HFF-Myc (cell line): Measurements from ENCODE around the gene STK11IP.

Source experiments
- DNase-seq: peaks from one replicate; pipeline ENCODE4 v3.0.0-alpha.2; 2011; ENCODE audit warnings: low read depth; ENCODE audit errors: extremely low read depth
- H3K4me3 ChIP-seq: replicated peaks from 2 replicates; pipeline ENCODE4 v1.5.1; 2011; ENCODE audit warnings: low read depth, mild to moderate bottlenecking, control low read depth, low read length
- CTCF ChIP-seq: IDR thresholded peaks from 2 replicates; pipeline ENCODE4 v1.5.1; 2012; ENCODE audit warnings: mild to moderate bottlenecking, low read depth, low read length, control low read depth; ENCODE audit errors: missing control alignments

Gene STK11IP

DNA sequence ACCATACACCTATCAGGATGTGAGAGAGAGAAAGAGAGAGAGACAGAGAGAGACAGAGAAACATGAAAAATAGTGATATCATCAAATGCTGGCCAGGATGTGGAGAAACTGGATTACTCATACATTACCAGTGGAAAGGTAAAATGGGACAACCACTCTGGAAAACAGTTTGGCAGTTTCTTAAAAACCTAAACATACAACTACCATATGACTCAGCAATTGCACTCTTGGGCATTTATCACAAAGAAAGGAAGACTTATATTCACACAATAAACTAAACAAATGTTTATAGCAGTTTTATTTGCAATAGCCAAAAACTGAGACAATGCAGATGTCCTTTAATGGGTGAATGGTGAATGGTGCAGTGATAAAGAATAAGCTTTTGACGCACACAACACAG lies 58.9 kb downstream of the STK11IP start:
- DNase-seq, result no peak
- no peak for TF ChIP-seq CTCF
- no peak overlapping the region for H3K4me3 ChIP-seq

GRCh38 chr2:219658196-219658846 lies 60.7 kb downstream of the STK11IP start:
- no peak for TF ChIP-seq CTCF
- no peak overlapping the region for H3K4me3 ChIP-seq
- DNase-seq, result no peak

- no peak for DNase-seq
- no peak for TF ChIP-seq CTCF
- no peak overlapping the region for H3K4me3 ChIP-seq
These were observed 61.2 kb downstream of the STK11IP start for GRCh38 chr2:219658874-219659273.

GRCh38 chr2:219661197-219661954 lies 63.7 kb downstream of the STK11IP start:
- no peak for TF ChIP-seq CTCF
- H3K4me3 ChIP-seq, result no peak overlapping the region
- DNase-seq, result no peak

- TF ChIP-seq CTCF, result no peak
- DNase-seq, result no peak
- H3K4me3 ChIP-seq, result no peak overlapping the region
These were observed 64.3 kb downstream of the STK11IP start for GRCh38 chr2:219661955-219662395.

GRCh38 chr2:219662566-219662965 lies 64.9 kb downstream of the STK11IP start:
- TF ChIP-seq CTCF, result no peak
- no peak overlapping the region for H3K4me3 ChIP-seq
- DNase-seq, result no peak
